ENCODE results near the gene KCTD13. TPM values are rescaled to one million over a fixed set of nuclear protein-coding genes. Genes with fewer than 3 reads are reported as not detected.
"Not testable (repeated sequence)": the region's sequence is repeated elsewhere in the genome, so short reads cannot be mapped to it uniquely, and the experiment has no call there.

Gene KCTD13
- total RNA-seq, 2 donors from 2014 or later, result 15.9 to 134 TPM

GRCh38 chr16:29943846-29944799 lies 18.1 kb upstream of the KCTD13 start:
- Histone ChIP-seq H3K36me3 (no peaks in the 10 kb centered on the region), H3K27ac (no peak overlapping the region), H3K27me3 (replicated peaks; ENCODE audit: insufficient read depth) (no peaks in the 10 kb centered on the region), H3K4me3 (no peak overlapping the region), H3K4me1 (replicated peaks) (no peaks in the 10 kb centered on the region), H3K9me3 (no peaks in the 10 kb centered on the region)
- TF ChIP-seq, protein P1, sequence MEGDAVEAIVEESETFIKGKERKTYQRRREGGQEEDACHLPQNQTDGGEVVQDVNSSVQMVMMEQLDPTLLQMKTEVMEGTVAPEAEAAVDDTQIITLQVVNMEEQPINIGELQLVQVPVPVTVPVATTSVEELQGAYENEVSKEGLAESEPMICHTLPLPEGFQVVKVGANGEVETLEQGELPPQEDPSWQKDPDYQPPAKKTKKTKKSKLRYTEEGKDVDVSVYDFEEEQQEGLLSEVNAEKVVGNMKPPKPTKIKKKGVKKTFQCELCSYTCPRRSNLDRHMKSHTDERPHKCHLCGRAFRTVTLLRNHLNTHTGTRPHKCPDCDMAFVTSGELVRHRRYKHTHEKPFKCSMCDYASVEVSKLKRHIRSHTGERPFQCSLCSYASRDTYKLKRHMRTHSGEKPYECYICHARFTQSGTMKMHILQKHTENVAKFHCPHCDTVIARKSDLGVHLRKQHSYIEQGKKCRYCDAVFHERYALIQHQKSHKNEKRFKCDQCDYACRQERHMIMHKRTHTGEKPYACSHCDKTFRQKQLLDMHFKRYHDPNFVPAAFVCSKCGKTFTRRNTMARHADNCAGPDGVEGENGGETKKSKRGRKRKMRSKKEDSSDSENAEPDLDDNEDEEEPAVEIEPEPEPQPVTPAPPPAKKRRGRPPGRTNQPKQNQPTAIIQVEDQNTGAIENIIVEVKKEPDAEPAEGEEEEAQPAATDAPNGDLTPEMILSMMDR (IDR thresholded peaks at IDR 0.05), result no peak
- TF ChIP-seq POLR2AphosphoS5 (IDR thresholded peaks at IDR 0.05), result peak; percentile 76
- DNase-seq (ENCODE audit: low spot score), result peak; percentile 47
- intact Hi-C loops (cut with DNase I), result no loop called here
- 26% methylated on average over 11 of the region's 11 CpGs for WGBS

- no peaks in the 10 kb centered on the region for H3K27me3 ChIP-seq (replicated peaks; ENCODE audit: insufficient read depth)
- no peaks in the 10 kb centered on the region for H3K4me1 ChIP-seq (replicated peaks)
- H3K27ac ChIP-seq, result no peak overlapping the region
- TF ChIP-seq, protein P1 (IDR thresholded peaks at IDR 0.05), result no peak
- TF ChIP-seq POLR2A (IDR thresholded peaks at IDR 0.05) (no peak), POLR2AphosphoS5 (IDR thresholded peaks at IDR 0.05) (no peak)
- intact Hi-C loops (cut with DNase I), result no loop called here
- H3K4me3 ChIP-seq, result no peak overlapping the region
- no peak for DNase-seq (ENCODE audit: low spot score)
- H3K9me3 ChIP-seq, result no peaks in the 10 kb centered on the region
- 34% methylated on average over 4 of the region's 4 CpGs for WGBS
- no peaks in the 10 kb centered on the region for H3K36me3 ChIP-seq
Observed at GRCh38 chr16:29940656-29941055, 14.6 kb upstream of the KCTD13 start.

DNA sequence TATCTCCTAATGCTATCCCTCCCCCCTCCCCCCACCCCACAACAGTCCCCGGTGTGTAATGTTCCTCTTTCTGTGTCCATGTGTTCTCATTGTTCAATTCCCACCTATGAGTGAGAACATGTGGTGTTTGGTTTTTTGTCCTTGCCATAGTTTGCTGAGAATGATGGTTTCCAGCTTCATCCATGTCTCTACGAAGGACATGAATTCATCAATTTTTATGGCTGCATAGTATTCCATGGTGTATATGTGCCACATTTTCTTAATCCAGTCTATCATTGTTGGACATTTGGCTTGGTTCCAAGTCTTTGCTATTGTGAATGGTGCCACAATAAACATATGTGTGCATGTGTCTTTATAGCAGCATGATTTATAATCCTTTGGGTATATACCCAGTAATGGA lies 5.7 kb upstream of the KCTD13 start:
- H3K36me3 ChIP-seq; H3K4me3 ChIP-seq; H3K9me3 ChIP-seq; DNase-seq (ENCODE audit: low spot score); H3K27me3 ChIP-seq (replicated peaks; ENCODE audit: insufficient read depth); H3K27ac ChIP-seq; intact Hi-C loops (cut with DNase I); H3K4me1 ChIP-seq (replicated peaks): not testable (repeated sequence)
- 98% methylated on average over 2 of the region's 2 CpGs for WGBS

DNA sequence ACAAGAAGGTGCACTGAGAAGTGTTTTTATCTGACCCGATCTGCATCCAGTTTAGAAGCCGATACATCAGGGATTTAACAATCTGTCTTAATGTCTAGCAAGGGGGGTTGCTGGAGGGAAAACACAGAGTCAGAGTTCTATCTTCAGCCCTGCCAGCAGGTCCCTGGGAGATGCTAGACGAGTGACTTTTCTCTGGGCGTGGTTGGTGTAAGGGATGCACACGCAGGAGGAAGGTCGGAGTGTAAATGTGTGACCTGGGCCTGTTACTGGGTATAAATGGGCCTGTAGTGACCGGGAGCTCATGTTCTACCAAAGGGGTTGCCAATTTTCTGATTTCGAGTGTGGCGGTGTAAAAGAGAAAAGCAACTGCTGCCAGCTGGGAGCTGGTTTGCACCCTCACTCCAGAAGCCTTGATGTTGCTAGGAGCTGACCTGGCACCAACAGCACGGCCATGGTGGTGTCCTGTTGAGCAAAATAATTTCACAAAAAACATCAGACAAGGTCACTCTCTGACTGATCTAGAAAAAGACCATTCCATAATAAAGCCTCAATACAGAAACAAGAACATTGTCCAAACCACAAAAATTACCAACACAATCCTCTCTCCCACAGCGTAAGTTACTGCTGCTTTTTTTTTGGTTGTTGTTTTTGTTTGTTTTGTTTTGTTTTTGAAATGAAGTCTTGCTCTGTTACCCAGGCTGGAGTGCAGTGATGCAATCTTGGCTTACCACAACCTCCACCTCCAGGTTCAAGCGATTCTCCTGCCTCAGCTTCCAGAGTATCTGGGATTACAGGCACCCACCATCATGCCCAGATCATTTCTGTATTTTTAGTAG lies 1.3 kb upstream of the KCTD13 start:
- intact Hi-C loops (cut with DNase I), result loop anchor here (10.0 kb wide), 1 partner anchor 68 kb away; the partner anchor contains the start of genes HIRIP3 and INO80E
- DNase-seq (ENCODE audit: low spot score), result no peak
- H3K4me3 ChIP-seq, result peak overlapping the region in 1 of 2 donors; percentile 98
- H3K36me3 ChIP-seq, result no peaks in the 10 kb centered on the region
- WGBS, result 52% methylated on average over 12 of the region's 12 CpGs
- H3K27me3 ChIP-seq (replicated peaks; ENCODE audit: insufficient read depth), result no peaks in the 10 kb centered on the region
- H3K9me3 ChIP-seq, result no peaks in the 10 kb centered on the region
- H3K4me1 ChIP-seq (replicated peaks), result peaks cover 5% of the 10 kb centered on the region
- TF ChIP-seq, protein P1 (IDR thresholded peaks at IDR 0.05), result no peak
- TF ChIP-seq POLR2AphosphoS5 (IDR thresholded peaks at IDR 0.05) (no peak), POLR2A (IDR thresholded peaks at IDR 0.05) (no peak)
- peak overlapping the region; percentile 84 to 89 for H3K27ac ChIP-seq

- intact Hi-C loops (cut with DNase I), result loop anchor here (10.0 kb wide), 1 partner anchor 68 kb away; the partner anchor contains the start of genes HIRIP3 and INO80E
- DNase-seq (ENCODE audit: low spot score), result peak; percentile 25
- no peaks in the 10 kb centered on the region for H3K27me3 ChIP-seq (replicated peaks; ENCODE audit: insufficient read depth)
- 2% methylated on average over 12 of the region's 12 CpGs for WGBS
- H3K4me1 ChIP-seq (replicated peaks), result peaks cover 5% of the 10 kb centered on the region
- H3K4me3 ChIP-seq, result peak overlapping the region; percentile 83 to 98
- peak overlapping the region; percentile 84 to 89 for H3K27ac ChIP-seq
- H3K9me3 ChIP-seq, result no peaks in the 10 kb centered on the region
- H3K36me3 ChIP-seq, result no peaks in the 10 kb centered on the region
- no peak for TF ChIP-seq POLR2A (IDR thresholded peaks at IDR 0.05)
- TF ChIP-seq, protein P1 (IDR thresholded peaks at IDR 0.05), result no peak
- no peak for TF ChIP-seq POLR2AphosphoS5 (IDR thresholded peaks at IDR 0.05)
Observed at GRCh38 chr16:29926711-29927052, 656 bp upstream of the KCTD13 start.
